Spinal cord (tissue), 10 donors: ENCODE results near the gene LHFPL6. TPM values are rescaled to one million over a fixed set of nuclear protein-coding genes. Genes with fewer than 3 reads are reported as not detected.

ENCODE experiments used
- DNase-seq, 6 donors: peaks; one replicate each; pipeline versions ENCODE4 v3.0.0 to v3.0.0-alpha.2; 2013 to 2015; ENCODE audit warnings: low spot score in 6 of 6, low read depth in 4 of 6
- H3K27ac ChIP-seq: one replicate; pipeline ENCODE4 v1.5.1; 2013; ENCODE audit warnings: low read depth, low read length, control low read depth
- H3K27me3 ChIP-seq: one replicate; pipeline ENCODE4 v1.6.1; 2013; ENCODE audit warnings: low read length; ENCODE audit not compliant: control insufficient read depth, insufficient read depth
- H3K36me3 ChIP-seq: one replicate; pipeline ENCODE4 v1.6.1; 2013; ENCODE audit warnings: low read length; ENCODE audit not compliant: control insufficient read depth, insufficient read depth
- H3K4me1 ChIP-seq: one replicate; pipeline ENCODE4 v1.6.1; 2013; ENCODE audit warnings: low read length; ENCODE audit not compliant: control insufficient read depth, insufficient read depth
- H3K4me3 ChIP-seq: one replicate; pipeline ENCODE4 v1.5.1; 2013; ENCODE audit warnings: low read depth, low read length, control low read depth
- H3K9me3 ChIP-seq: one replicate; pipeline ENCODE4 v1.6.1; 2013; ENCODE audit warnings: low read length; ENCODE audit not compliant: control insufficient read depth, insufficient read depth
- WGBS: methylation state at CpG from one replicate; pipeline ENCODE4 v1.1.5; 2013; ENCODE audit warnings: missing lambda C conversion rate; ENCODE audit not compliant: insufficient coverage; 5-methylcytosine and 5-hydroxymethylcytosine counted together
- polyA plus RNA-seq, 2 donors: library from polyadenylated mRNA; unstranded; fragments of 120-200 nt; gene quantifications; one replicate each; pipeline ENCODE4 v1.2.1, GENCODE V29; 2013; ENCODE audit not compliant: insufficient read length in 2 of 2
- total RNA-seq, 2 donors: library from RNA; depleted of rRNA in 1 of 2; stranded (reverse); fragments of 120-200 nt in 1 of 2; fragments of >200 nt in 1 of 2; gene quantifications; one replicate each; pipeline versions ENCODE4 v1.2.3 to v1.2.4, GENCODE V29; 2013 to 2014
- donor health status: healthy.

LHFPL6 gene
- total and polyA plus RNA-seq, 4 donors: 49.6 to 190 (median 66.4) TPM

DNA sequence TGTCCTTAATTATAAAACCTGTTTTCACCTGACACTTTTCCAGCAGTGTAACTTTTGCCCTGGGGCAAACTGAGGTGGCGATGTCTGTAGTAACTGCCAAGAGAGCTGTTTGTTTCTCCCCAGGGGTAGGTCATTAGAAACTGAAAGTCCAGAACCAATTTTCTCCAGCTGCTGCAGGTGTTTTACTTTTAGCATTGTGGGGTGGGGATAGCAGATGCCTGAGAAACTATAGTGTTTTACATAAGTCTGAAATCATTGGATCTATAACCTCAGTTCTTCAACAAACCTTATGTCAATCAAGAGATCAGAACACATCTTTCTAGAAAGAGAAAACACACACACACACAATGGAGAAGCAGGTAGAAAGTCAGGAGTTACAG lies 92.7 kb downstream of the LHFPL6 start:
- Histone ChIP-seq H3K36me3 (no peaks in the 10 kb centered on the region), H3K9me3 (no peaks in the 10 kb centered on the region), H3K4me3 (no peak overlapping the region), H3K27me3 (no peaks in the 10 kb centered on the region), H3K4me1 (no peaks in the 10 kb centered on the region), H3K27ac (no peak overlapping the region)
- peak in 1 of 6 donors; percentile 77 for DNase-seq
- 33% methylated on average over 1 of the region's 1 CpG for WGBS

DNA sequence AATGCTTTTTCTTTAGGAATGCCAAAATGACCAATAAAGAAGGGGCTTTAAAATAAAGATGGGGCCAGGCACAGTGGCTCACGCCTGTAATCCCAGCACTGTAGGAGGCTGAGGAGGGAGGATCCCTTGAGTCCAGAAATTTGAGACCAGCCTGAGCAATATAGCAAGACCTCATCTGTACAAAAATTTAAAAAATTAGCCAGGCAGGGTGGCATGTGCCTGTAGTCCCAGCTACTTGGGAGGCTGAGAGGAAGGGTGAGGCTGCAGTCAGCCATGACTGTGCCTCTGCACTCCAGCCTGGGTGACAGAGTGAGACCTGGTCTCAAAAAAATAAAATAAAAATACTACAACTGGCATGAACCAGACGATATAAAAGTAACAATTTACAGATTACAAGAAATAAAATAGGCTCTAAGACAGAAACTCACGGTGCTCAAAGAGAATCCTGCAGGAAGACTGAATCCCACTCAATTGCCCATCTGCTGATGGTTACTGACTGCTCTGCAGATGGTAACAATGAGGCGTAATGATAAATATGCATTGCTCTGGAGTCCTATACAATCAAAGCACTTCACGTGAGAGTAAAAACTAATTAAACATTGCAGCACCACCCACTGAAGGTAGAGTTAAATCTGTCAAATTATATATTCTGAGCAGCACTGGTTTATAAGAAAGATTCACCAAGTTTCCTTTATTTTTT lies 93.2 kb downstream of the LHFPL6 start:
- peak in 1 of 6 donors; percentile 83 for DNase-seq
- H3K4me3 ChIP-seq: no peak overlapping the region
- H3K4me1 ChIP-seq: no peaks in the 10 kb centered on the region
- H3K9me3 ChIP-seq: no peaks in the 10 kb centered on the region
- no peaks in the 10 kb centered on the region for H3K27me3 ChIP-seq
- no peaks in the 10 kb centered on the region for H3K36me3 ChIP-seq
- no CpG with 5 or more reads among the region's 5 CpGs for WGBS
- H3K27ac ChIP-seq: no peak overlapping the region

DNA sequence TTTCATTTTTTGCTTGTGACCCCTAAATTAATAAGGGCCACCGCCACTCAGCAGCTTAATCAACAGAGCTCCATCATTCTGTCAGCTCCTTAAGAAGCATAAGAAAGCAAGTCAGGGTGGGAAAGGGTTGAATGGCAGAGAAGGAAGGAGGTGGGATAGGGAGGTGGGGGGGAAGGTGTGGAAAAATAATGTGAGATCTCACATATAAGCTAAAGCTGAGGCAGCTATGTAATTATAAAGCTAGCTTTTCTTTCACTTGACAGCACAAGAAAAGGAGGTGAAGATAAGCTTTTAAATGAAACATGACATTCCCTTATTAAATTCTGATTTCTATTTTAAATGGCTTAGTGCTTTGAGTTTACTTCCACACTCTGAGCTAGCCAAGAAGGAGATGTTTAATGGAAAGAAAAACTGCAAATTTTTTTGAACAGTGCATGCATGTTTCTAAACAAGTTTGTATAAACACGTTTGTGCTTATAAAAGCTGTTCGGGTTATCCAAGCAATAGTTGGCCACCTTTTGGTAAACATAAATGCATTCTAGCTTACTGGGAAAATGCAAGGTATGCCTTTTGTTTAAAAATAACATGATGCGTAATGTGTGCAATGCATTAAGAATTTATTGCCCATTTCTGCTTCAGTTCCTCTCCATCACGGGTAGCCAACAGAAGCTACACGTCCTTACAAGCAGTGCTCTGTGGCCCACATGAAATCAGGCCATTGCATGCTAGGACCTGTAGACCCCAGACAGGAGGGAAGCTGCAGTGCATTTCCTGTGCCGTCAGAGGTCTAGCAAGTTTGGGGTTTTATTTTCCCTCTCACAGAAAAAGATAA lies 96.2 kb downstream of the LHFPL6 start:
- no peaks in the 10 kb centered on the region for H3K27me3 ChIP-seq
- no peak overlapping the region for H3K27ac ChIP-seq
- no peaks in the 10 kb centered on the region for H3K36me3 ChIP-seq
- peaks cover 7% of the 10 kb centered on the region for H3K4me1 ChIP-seq
- WGBS: 57% methylated on average over 5 of the region's 7 CpGs
- peak in 1 of 6 donors; percentile 35 for DNase-seq
- H3K4me3 ChIP-seq: no peak overlapping the region
- H3K9me3 ChIP-seq: no peaks in the 10 kb centered on the region

DNA sequence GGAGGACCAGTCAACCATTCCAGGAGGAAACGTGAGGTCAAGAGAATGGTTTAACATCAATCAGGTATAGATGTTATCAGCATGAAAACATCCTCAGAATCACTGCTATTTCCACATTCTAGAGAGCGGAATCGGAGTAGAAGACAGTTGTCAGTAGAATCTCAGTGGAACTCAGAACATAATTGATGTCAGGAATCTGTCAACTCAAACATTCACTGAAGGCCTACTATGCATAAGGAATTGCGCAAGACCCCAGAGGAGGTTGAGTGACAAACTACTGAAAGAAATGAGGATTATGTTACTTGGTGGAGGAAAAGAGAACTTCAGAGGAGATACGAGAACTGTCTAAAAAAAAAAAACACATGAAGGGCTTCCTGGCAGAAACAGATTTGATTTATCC lies 97.8 kb downstream of the LHFPL6 start:
- 100% methylated on average over 1 of the region's 5 CpGs for WGBS
- H3K27me3 ChIP-seq: no peaks in the 10 kb centered on the region
- DNase-seq: no peak
- no peaks in the 10 kb centered on the region for H3K36me3 ChIP-seq
- H3K4me3 ChIP-seq: no peak overlapping the region
- H3K4me1 ChIP-seq: peaks cover 8% of the 10 kb centered on the region
- H3K27ac ChIP-seq: no peak overlapping the region
- H3K9me3 ChIP-seq: no peaks in the 10 kb centered on the region

DNA sequence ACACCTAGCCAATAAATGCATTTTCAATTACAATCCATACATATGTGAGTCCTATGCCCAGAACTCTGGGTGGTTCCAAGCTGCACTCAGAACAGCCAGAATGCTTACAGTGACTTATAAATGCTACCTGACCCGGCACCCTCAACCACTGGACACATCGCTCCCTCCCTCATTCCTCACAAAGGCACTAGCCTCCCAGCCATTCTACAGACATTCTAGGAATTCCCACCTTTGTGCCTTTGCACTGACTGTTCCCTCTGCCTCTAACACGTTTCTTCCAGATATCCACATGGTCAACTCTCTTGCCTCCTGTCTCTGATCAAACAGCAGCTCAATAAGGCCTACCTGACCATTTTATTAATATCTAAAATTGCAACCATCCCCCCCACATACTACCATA lies 99.9 kb downstream of the LHFPL6 start:
- DNase-seq: no peak
- no peaks in the 10 kb centered on the region for H3K36me3 ChIP-seq
- H3K27ac ChIP-seq: no peak overlapping the region
- no peak overlapping the region for H3K4me3 ChIP-seq
- 97% methylated on average over 3 of the region's 3 CpGs for WGBS
- peaks cover 17% of the 10 kb centered on the region for H3K4me1 ChIP-seq
- no peaks in the 10 kb centered on the region for H3K9me3 ChIP-seq
- H3K27me3 ChIP-seq: no peaks in the 10 kb centered on the region

DNA sequence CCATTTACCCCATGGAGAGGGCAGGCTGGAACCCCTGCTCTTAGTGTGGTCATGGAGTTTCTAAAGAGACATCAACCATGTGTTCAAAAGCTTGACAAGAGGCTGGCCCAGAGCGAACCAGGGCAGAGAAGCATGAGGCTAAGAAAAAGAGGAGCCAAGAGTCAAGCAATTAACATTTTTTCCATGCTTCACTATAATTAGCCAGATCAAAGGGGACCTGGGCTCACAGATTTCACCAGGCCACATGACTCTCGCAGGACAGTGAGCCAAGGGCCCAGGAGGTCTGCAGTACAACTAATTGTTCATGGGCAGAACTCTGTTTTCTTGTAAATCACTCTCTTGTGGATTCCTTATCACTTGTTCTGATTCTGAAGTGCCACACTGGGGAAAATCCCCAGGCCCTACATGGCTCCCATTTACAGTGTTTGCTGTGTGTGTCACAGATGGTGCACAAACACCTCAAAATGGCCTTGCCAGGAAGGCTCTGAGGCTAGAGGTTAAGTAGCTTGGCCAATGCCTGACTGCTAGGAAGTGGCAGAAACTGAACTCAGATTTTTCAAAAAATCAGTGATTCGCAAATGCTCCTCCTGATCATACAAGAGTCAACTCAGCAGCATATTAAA lies 101.2 kb downstream of the LHFPL6 start:
- Histone ChIP-seq H3K4me3 (no peak overlapping the region), H3K27ac (no peak overlapping the region), H3K36me3 (no peaks in the 10 kb centered on the region), H3K9me3 (no peaks in the 10 kb centered on the region), H3K27me3 (no peaks in the 10 kb centered on the region), H3K4me1 (peaks cover 17% of the 10 kb centered on the region)
- peak in 4 of 6 donors; percentile 47 to 82 (median 72) for DNase-seq
- WGBS: 49% methylated on average over 3 of the region's 3 CpGs

DNA sequence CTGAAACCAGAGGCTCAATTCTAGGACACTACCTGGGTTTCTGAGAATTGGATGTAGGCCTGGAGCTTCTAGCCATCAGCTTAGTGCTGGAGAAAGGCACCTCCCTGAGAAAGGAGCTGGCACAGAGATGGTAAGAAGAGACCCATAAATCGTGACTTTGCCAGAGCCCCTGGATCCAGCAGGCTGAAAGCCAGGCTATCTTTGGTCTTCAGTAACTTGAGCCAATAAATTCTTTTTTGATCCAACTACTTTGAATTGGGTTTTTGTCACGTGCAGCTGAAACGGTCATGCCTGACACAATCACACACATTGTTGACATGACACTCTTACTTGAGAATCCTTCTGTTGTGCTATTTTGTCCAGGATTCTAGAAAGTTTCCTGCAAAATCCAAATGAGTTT lies 103.4 kb downstream of the LHFPL6 start:
- Histone ChIP-seq H3K4me3 (no peak overlapping the region), H3K9me3 (no peaks in the 10 kb centered on the region), H3K36me3 (no peaks in the 10 kb centered on the region), H3K27ac (no peak overlapping the region), H3K4me1 (peaks cover 17% of the 10 kb centered on the region), H3K27me3 (no peaks in the 10 kb centered on the region)
- DNase-seq: peak in 1 of 6 donors; percentile 64
- 60% methylated on average over 3 of the region's 3 CpGs for WGBS

DNA sequence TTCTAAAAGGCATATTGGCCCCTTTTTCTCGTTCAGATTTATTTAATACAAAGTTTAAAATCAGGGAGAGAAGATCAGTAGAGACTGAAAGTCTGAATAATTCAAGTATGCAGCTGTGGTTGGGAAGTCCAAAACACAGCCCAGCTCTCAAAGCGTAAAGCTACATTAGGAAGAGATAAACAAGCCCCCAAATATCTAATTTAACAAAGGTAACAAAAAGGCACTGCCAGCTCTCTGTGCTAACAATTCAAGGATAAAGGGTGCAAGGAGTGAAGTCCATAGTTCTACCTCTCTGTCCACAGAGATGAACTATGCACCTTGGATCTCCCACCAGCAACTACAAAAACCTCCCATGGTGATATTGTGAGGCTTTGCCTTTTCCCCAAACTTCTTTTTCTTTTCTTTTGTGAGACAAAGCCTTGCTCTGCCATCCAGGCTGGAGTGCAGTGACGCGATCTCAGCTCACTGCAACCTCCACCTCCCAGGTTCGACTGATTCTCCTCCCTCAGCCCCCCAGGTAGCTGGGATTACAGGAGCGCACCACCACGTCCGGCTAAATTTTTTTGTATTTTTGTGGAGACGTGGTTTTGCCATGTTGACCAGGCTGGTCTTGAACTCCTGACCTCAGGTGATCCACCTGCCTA lies 104.4 kb downstream of the LHFPL6 start:
- Histone ChIP-seq H3K27ac (no peak overlapping the region), H3K27me3 (no peaks in the 10 kb centered on the region), H3K4me3 (no peak overlapping the region), H3K4me1 (peaks cover 22% of the 10 kb centered on the region), H3K36me3 (no peaks in the 10 kb centered on the region), H3K9me3 (no peaks in the 10 kb centered on the region)
- WGBS: 73% methylated on average over 3 of the region's 9 CpGs
- DNase-seq: no peak

DNA sequence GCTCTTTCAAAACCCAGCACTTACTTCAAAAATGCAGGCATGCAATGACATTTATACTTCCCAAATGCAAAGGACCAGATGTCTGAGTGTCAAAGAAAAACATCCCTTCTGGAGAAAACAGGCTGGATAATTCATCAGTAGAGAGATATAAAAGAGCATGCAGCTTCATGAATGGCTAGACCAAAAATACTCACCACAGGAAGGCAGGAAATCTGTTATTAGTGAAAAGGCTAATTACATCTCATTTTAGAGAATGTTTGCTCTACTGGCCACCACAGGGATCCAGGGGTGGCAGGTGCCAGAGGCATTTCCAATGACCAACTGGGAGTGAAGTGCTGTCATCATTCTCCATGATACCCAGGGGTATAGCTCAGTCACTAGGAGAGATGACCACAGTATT lies 106.5 kb downstream of the LHFPL6 start:
- H3K9me3 ChIP-seq: no peaks in the 10 kb centered on the region
- H3K4me3 ChIP-seq: no peak overlapping the region
- H3K27me3 ChIP-seq: no peaks in the 10 kb centered on the region
- H3K27ac ChIP-seq: no peak overlapping the region
- peaks cover 13% of the 10 kb centered on the region for H3K4me1 ChIP-seq
- H3K36me3 ChIP-seq: no peaks in the 10 kb centered on the region
- peak in 1 of 6 donors; percentile 75 for DNase-seq
